NT2/D1 (cell line): ENCODE results near the gene BMP2K.

ENCODE experiments used
- DNase-seq: peaks from one replicate; pipeline ENCODE4 v3.0.0-alpha.2; 2011; ENCODE audit warnings: low read depth, low spot score
- H3K27me3 ChIP-seq: 2 replicates; pipeline ENCODE4 v1.6.0; 2011; ENCODE audit warnings: mild to moderate bottlenecking; ENCODE audit not compliant: insufficient read length, insufficient read depth
- H3K36me3 ChIP-seq: 2 replicates; pipeline ENCODE4 v1.6.1; 2011; ENCODE audit warnings: mild to moderate bottlenecking, low read length, mixed read lengths; ENCODE audit not compliant: insufficient read depth, insufficient read length
- H3K4me1 ChIP-seq: 2 replicates; pipeline ENCODE4 v1.5.1; 2011; ENCODE audit not compliant: insufficient read depth, insufficient read length
- H3K4me3 ChIP-seq: 2 replicates; pipeline ENCODE4 v1.5.1; 2011; ENCODE audit warnings: low read depth; ENCODE audit not compliant: insufficient read length
- H3K9ac ChIP-seq: 2 replicates; pipeline ENCODE4 v1.6.0; 2011; ENCODE audit warnings: low read depth; ENCODE audit not compliant: insufficient read length
- H3K9me3 ChIP-seq: 2 replicates; pipeline ENCODE4 v1.5.1; 2011; ENCODE audit warnings: mild to moderate bottlenecking, low read length; ENCODE audit not compliant: insufficient read depth
- SUZ12 ChIP-seq: IDR thresholded peaks from 2 replicates; pipeline ENCODE4 v1.6.1; 2011; ENCODE audit not compliant: insufficient read length, insufficient read depth; ENCODE audit errors: extremely low read depth
- YY1 ChIP-seq: IDR thresholded peaks from 2 replicates; pipeline ENCODE4 v1.6.1; 2011; ENCODE audit not compliant: insufficient read length, insufficient read depth
- ZNF274 ChIP-seq: IDR thresholded peaks from 2 replicates; pipeline ENCODE4 v1.6.1; 2011; ENCODE audit warnings: mild to moderate bottlenecking, low read depth, low read length

BMP2K gene

DNA sequence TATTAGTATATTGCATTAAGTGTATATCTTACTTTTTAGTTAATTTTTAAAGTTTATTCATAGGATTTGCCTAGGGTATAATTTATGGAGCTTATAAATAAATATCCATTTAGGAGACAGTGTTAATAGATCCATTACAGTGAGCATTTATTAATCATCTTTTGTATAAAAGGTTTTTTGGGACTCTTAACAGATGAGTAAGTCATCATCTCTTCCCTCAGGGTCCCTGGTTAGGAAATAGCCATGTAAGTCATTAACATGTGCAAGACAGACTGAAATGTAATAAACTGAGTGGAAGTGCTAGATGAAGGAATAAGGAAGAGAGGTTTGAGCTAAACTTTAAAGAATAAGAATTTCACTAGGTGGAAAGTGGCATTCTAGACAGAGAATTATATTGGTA, 93.9 kb downstream of the BMP2K start:
- Histone ChIP-seq H3K4me3 (no peak overlapping the region), H3K36me3 (peaks cover 51% of the 10 kb centered on the region), H3K27me3 (no peaks in the 10 kb centered on the region), H3K9ac (no peak overlapping the region), H3K4me1 (no peaks in the 10 kb centered on the region), H3K9me3 (no peaks in the 10 kb centered on the region)
- no peak for DNase-seq
- TF ChIP-seq ZNF274 (no peak), SUZ12 (no peak), YY1 (no peak)

DNA sequence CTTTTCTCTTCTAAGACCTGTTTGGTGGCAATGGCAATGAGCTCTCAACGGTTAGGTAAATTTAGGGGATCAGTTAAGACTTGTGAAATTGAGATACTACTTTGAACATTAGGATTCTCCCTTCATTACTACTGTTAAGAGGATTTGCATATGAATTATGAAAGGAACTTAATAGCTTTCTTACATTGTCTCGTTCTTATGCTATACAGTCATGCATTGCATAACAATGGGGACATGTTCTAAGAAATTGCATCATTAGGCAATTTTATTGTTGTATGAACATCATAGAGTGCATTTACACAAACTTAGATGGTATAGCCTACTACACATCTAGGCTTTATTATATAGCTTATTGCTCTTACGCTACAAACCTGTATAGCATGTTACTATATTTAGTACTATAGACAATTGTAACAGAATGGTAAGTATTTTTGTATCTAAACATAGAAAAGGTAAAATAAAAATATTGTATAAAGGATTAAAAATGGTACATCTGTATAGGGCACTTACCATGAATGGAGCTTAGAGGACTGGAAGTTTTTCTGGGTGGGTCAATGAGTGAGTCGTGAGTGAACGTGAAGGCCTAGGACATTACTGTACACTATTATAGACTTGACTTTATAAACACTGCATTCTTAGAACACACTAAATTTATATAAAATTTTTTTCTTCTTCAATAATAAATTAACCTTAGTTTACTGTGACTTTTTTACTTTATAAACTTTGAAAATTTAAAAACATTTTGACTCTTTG, 100.6 kb downstream of the BMP2K start:
- H3K4me3 ChIP-seq: no peak overlapping the region
- H3K9me3 ChIP-seq: no peaks in the 10 kb centered on the region
- TF ChIP-seq SUZ12 (no peak), ZNF274 (no peak), YY1 (no peak)
- DNase-seq: no peak
- H3K27me3 ChIP-seq: no peaks in the 10 kb centered on the region
- peaks cover 34% of the 10 kb centered on the region for H3K36me3 ChIP-seq
- no peak overlapping the region for H3K9ac ChIP-seq
- no peaks in the 10 kb centered on the region for H3K4me1 ChIP-seq

DNA sequence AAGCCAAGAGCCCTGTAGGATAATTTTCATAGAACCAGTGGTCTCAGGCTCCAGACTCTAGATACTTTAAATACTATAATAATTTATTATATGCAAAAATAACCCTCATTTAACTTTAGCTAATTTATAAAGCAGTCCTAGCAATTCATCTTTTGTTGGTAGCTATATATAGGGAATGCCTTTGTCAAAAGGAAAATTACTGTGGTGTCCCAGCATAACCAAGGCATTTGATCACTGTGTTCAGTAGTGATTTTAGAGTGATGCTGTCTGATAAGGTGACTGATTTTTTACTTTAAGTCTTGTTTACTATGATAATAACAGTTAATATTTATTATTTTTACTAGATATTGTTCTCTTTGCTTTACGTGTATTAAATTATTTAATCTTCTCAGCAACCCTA, 101.9 kb downstream of the BMP2K start:
- H3K27me3 ChIP-seq: no peaks in the 10 kb centered on the region

DNA sequence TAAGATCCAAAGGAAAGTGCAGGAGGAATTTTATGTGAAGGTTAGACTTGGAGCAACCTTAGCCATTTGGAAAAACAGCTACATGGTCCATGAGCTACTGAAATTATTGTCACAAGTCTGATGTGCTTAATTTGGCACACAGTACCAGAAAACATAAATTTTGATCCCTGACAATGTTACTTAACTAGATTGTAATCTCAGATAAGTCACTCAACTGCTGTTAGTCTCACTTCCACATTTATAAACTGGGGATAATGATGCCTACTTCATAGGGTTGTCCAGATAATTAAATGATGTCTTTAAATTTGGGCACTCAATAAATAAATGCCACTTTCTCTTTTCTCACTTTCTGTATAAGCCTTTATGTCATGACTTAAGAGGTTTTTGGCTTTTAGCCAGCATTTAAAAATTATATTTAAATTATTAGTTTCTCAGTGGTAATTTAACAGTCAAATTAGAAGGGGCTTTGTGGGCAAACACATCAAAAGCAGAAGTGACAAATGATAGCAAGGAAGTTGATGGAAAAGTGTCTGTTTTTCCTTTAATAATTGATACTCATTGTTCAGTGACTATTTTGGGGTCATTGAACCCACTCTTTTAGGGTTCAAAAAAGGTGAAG, 104.8 kb downstream of the BMP2K start:
- Histone ChIP-seq H3K9me3 (no peaks in the 10 kb centered on the region), H3K4me1 (no peaks in the 10 kb centered on the region), H3K4me3 (no peak overlapping the region), H3K36me3 (peaks cover 16% of the 10 kb centered on the region), H3K9ac (no peak overlapping the region), H3K27me3 (no peaks in the 10 kb centered on the region)
- DNase-seq: no peak
- TF ChIP-seq ZNF274 (no peak), SUZ12 (no peak), YY1 (no peak)

More for the DNA sequence above, 101.9 kb downstream of the BMP2K start:
- no peaks in the 10 kb centered on the region for H3K4me1 ChIP-seq
- H3K4me3 ChIP-seq: no peak overlapping the region
- no peak for DNase-seq
- TF ChIP-seq YY1 (no peak), ZNF274 (no peak), SUZ12 (no peak)
- no peak overlapping the region for H3K9ac ChIP-seq
- peaks cover 23% of the 10 kb centered on the region for H3K36me3 ChIP-seq
- no peaks in the 10 kb centered on the region for H3K9me3 ChIP-seq

DNA sequence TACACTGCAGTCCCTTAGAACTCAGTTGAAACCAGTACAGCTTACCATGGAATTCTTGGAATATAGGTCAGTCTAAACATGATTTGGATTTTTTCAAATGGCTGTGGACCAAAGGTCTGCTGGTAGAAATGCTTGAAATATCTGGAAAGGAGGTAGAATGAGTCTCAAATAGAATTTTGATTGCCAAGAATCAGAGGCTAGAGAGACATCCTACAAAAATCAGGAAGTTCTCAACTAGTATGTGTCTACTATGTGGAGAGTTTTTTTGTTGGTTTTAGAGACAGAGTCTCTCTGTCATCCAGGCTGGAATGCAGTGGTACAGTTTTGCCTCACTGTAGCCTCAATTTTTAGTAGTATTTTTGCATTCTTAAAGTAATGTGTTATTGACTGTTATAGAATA, 109.4 kb downstream of the BMP2K start:
- no peaks in the 10 kb centered on the region for H3K4me1 ChIP-seq
- no peak for TF ChIP-seq SUZ12
- no peak for TF ChIP-seq YY1
- TF ChIP-seq ZNF274: no peak
- no peak for DNase-seq
- no peaks in the 10 kb centered on the region for H3K9me3 ChIP-seq
- peaks cover 13% of the 10 kb centered on the region for H3K36me3 ChIP-seq
- no peak overlapping the region for H3K4me3 ChIP-seq
- H3K27me3 ChIP-seq: no peaks in the 10 kb centered on the region
- H3K9ac ChIP-seq: no peak overlapping the region

DNA sequence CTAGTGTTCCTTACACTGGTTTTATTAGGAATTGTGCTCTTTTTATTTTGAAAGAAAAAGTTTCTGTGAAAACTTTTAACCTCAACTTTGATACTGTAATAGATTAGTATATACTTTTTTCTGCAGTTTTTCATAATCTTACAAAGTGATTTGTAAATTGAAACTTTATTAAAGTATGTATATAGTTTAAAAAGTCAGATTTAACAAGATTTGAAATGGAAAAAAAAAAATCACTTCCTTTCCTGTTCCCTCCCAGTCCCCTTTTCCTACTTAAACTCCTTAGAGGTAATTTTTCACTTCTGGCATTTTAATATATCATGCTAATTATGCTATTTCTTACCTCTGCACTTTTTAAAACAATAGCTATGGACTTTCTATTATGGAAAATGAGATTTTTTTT, 113.8 kb downstream of the BMP2K start:
- H3K9me3 ChIP-seq: no peaks in the 10 kb centered on the region
- DNase-seq: no peak
- no peak overlapping the region for H3K4me3 ChIP-seq
- no peak overlapping the region for H3K9ac ChIP-seq
- TF ChIP-seq ZNF274 (no peak), SUZ12 (no peak), YY1 (no peak)
- H3K27me3 ChIP-seq: no peaks in the 10 kb centered on the region
- H3K4me1 ChIP-seq: no peaks in the 10 kb centered on the region
- H3K36me3 ChIP-seq: peaks cover 31% of the 10 kb centered on the region

DNA sequence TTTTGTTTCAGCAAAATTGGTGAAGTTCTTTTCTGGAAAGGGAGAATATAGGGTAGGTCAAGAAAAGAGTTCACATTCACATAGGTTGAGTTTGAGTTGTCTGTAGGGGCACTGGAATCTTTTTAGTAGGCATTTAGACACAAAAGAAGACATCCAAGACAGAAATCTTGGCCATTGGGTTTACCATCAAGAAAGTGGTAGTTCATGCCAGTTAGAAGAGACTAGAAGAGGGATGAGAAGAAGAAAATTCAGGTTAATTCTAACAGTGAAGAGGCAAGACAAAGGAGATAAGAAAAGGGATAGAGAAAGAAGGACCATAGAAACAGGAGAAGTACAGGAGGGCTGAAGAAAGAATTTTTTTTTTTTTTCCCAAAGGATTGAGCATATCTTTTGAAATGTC, 123.2 kb downstream of the BMP2K start:
- Histone ChIP-seq H3K9me3 (no peaks in the 10 kb centered on the region), H3K4me3 (no peak overlapping the region), H3K27me3 (no peaks in the 10 kb centered on the region), H3K9ac (no peak overlapping the region), H3K36me3 (peaks cover 6% of the 10 kb centered on the region), H3K4me1 (no peaks in the 10 kb centered on the region)
- no peak for DNase-seq
- TF ChIP-seq SUZ12: no peak
- no peak for TF ChIP-seq ZNF274
- TF ChIP-seq YY1: no peak
